Liver (tissue), 9 donors: Measurements from ENCODE around the gene ARVCF. TPM values are rescaled to one million over a fixed set of nuclear protein-coding genes. Genes with fewer than 3 reads are reported as not detected.

Experiments used
- DNase-seq: peaks from one replicate; pipeline ENCODE4 v3.0.0-alpha.2; 2017; ENCODE audit warnings: low spot score
- H3K27ac ChIP-seq, 2 donors: one replicate each; pipeline ENCODE4 v1.7.0; 2013; ENCODE audit warnings: inconsistent platforms in 2 of 2, low read length in 2 of 2, control low read depth in 1 of 2, low read depth in 1 of 2, mild to moderate bottlenecking in 1 of 2
- H3K27me3 ChIP-seq, 4 donors: one replicate each; pipeline versions ENCODE4 v1.6.1 to v1.7.0; 2013; ENCODE audit warnings: low read length in 3 of 4, inconsistent platforms in 1 of 4, mild to moderate bottlenecking in 1 of 4, moderate library complexity in 1 of 4; ENCODE audit not compliant: control insufficient read depth in 4 of 4, insufficient read depth in 4 of 4
- H3K36me3 ChIP-seq, 4 donors: one replicate each; pipeline versions ENCODE4 v1.6.1 to v1.7.0; 2013; ENCODE audit warnings: low read length in 3 of 4, mild to moderate bottlenecking in 3 of 4, low read depth in 1 of 4, moderate library complexity in 1 of 4; ENCODE audit not compliant: control insufficient read depth in 4 of 4, insufficient read depth in 3 of 4
- H3K4me1 ChIP-seq, 4 donors: one replicate each; pipeline versions ENCODE4 v1.6.1 to v1.7.0; 2013; ENCODE audit warnings: low read length in 3 of 4, mild to moderate bottlenecking in 3 of 4, moderate library complexity in 1 of 4; ENCODE audit not compliant: control insufficient read depth in 4 of 4, insufficient read depth in 4 of 4
- H3K4me3 ChIP-seq, 3 donors: one replicate each; pipeline versions ENCODE4 v1.6.1 to v1.7.0; 2013; ENCODE audit warnings: low read length in 3 of 3, control low read depth in 1 of 3, low read depth in 1 of 3, mild to moderate bottlenecking in 1 of 3
- H3K9ac ChIP-seq, 2 donors: one replicate each; pipeline ENCODE4 v1.7.0; 2013; ENCODE audit warnings: low read length in 2 of 2, mild to moderate bottlenecking in 2 of 2, moderate library complexity in 2 of 2, control low read depth in 1 of 2, low read depth in 1 of 2
- H3K9me3 ChIP-seq, 4 donors: one replicate each; pipeline versions ENCODE4 v1.6.1 to v1.7.0; 2013; ENCODE audit warnings: low read length in 3 of 4; ENCODE audit not compliant: control insufficient read depth in 4 of 4
- EGR1 ChIP-seq, 2 donors: IDR thresholded peaks; 2 replicates each; pipeline ENCODE4 v1.6.1; 2016 to 2018; ENCODE audit warnings: antibody characterized with exemption in 2 of 2, low read depth in 2 of 2
- FOXA1 ChIP-seq: IDR thresholded peaks from 2 replicates; pipeline ENCODE4 v1.6.1; 2016; ENCODE audit warnings: antibody characterized with exemption
- GABPA ChIP-seq, 2 donors: IDR thresholded peaks in 1 of 2; conservative IDR thresholded peaks in 1 of 2; 2 replicates each; pipeline ENCODE4 v1.6.1; 2016; ENCODE audit warnings: antibody characterized with exemption in 2 of 2, mild to moderate bottlenecking in 1 of 2, moderate library complexity in 1 of 2
- HNF4G ChIP-seq: IDR thresholded peaks from 2 replicates; pipeline ENCODE4 v1.6.1; 2016; ENCODE audit warnings: antibody characterized with exemption
- JUND ChIP-seq, 2 donors: IDR thresholded peaks; 2 replicates each; pipeline ENCODE4 v1.6.1; 2016; ENCODE audit warnings: antibody characterized with exemption in 2 of 2
- NR2F2 ChIP-seq: IDR thresholded peaks from 2 replicates; pipeline ENCODE4 v1.6.1; 2016; ENCODE audit warnings: antibody characterized with exemption
- RAD21 ChIP-seq, 2 donors: IDR thresholded peaks; 2 replicates each; pipeline ENCODE4 v1.6.1; 2016; ENCODE audit warnings: antibody characterized with exemption in 2 of 2, mild to moderate bottlenecking in 2 of 2
- REST ChIP-seq: IDR thresholded peaks from 2 replicates; pipeline ENCODE4 v1.6.1; 2016; ENCODE audit warnings: antibody characterized with exemption, mild to moderate bottlenecking
- RXRA ChIP-seq, 2 donors: IDR thresholded peaks; 2 replicates each; pipeline ENCODE4 v1.6.1; 2017 to 2018; ENCODE audit warnings: antibody characterized with exemption in 2 of 2, mild to moderate bottlenecking in 1 of 2
- SP1 ChIP-seq: IDR thresholded peaks from 2 replicates; pipeline ENCODE4 v1.6.1; 2018; ENCODE audit warnings: antibody characterized with exemption, mild to moderate bottlenecking
- TAF1 ChIP-seq: conservative IDR thresholded peaks from 2 replicates; pipeline ENCODE4 v1.6.1; 2016; ENCODE audit warnings: antibody characterized with exemption, mild to moderate bottlenecking
- YY1 ChIP-seq: IDR thresholded peaks from 2 replicates; pipeline ENCODE4 v1.6.1; 2016; ENCODE audit warnings: antibody characterized with exemption, mild to moderate bottlenecking
- WGBS: extraction: QIAGEN DNeasy Blood & Tissue Kit; methylation state at CpG from one replicate; pipeline ENCODE4 v1.1.7; 2013; 5-methylcytosine and 5-hydroxymethylcytosine counted together
- polyA plus RNA-seq, 2 donors: library from polyadenylated mRNA; stranded (reverse) in 1 of 2; unstranded in 1 of 2; fragments of 200-250 nt in 1 of 2; fragments of >200 nt in 1 of 2; fragmentation: Nextera tagmentation in 1 of 2; extraction: Ambion mirVana in 1 of 2; gene quantifications; one replicate each; pipeline versions ENCODE4 v1.2.1 to v1.2.3, GENCODE V29; 2013 to 2015
- total RNA-seq, 2 donors: library from RNA; depleted of rRNA; stranded (reverse); fragments of >200 nt; gene quantifications; one replicate each; pipeline ENCODE4 v1.2.3, GENCODE V29; 2014
- TF ChIP-seq, protein P1 (sequence below): IDR thresholded peaks from 2 replicates; pipeline ENCODE4 v1.6.1; 2016; ENCODE audit warnings: antibody characterized with exemption
- TF ChIP-seq, protein P2 (sequence below): fragments of 150-350 bp; IDR thresholded peaks from 2 replicates; pipeline ENCODE4 v1.5.1; 2017; ENCODE audit warnings: improper control_type of control experiment, low read depth, low read length; ENCODE audit not compliant: missing input control
- TF ChIP-seq, protein P3 (sequence below): IDR thresholded peaks from 2 replicates; pipeline ENCODE4 v1.6.1; 2016; ENCODE audit warnings: antibody characterized with exemption
- donor health status: healthy.
- donor health status: healthy.
- donor health status: healthy.
- donor health status: healthy.
- donor health status: healthy.

ARVCF gene
- total and polyA plus RNA-seq, 4 donors: 3.8 to 48.8 (median 26.1) TPM

DNA sequence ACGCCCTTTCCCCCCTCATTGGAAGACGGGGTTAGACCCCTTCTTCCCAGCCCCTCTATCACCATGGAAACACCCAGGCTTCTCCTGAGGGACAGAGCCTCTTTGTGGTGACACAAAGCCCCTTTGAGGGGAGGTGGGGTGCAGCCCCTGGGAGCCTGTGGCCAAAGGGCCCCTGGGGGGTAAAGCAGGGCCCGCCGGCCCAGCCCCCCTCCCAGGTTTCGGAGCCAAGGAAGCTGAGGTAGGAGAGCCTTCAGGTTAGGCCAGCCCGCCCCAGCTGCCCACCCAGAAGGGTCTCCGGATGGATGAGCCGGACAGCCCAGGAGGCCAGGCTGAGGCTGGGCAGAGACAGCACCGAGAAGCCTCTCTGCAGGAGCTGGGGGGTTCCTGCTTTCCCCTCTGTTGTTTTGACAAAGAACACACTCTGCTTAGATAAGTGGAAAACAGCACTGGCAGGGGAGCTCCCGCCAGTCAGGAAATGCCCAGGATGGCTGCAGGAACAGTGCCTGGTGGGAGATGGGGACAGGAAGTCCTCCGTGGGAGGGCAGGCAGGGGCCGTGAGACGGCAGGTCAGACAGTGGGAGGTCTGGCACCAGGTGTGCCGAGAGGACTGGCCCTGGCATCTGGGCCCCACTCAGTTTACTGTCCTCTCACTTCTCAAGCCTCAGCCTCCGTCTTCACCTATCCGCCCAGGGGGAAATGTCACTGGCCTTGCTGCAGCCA is 18.2 kb downstream of the ARVCF start:
- Histone ChIP-seq H3K27ac (peak overlapping the region in 1 of 2 donors; percentile 65), H3K4me1 (peaks cover 10 to 47% (median 35%) of the 10 kb centered on the region in 4 donors), H3K27me3 (no peaks in the 10 kb centered on the region), H3K9me3 (no peaks in the 10 kb centered on the region), H3K4me3 (no peak overlapping the region), H3K36me3 (no peaks in the 10 kb centered on the region), H3K9ac (no peak overlapping the region)
- TF ChIP-seq RAD21 (IDR thresholded peaks at IDR 0.05): no peak
- TF ChIP-seq JUND (IDR thresholded peaks at IDR 0.05): no peak
- no peak for TF ChIP-seq GABPA (IDR thresholded peaks at IDR 0.05 in 1 of 2, conservative IDR thresholded peaks at IDR 0.05 in 1 of 2)
- TF ChIP-seq RXRA (IDR thresholded peaks at IDR 0.05): no peak
- no peak for TF ChIP-seq EGR1 (IDR thresholded peaks at IDR 0.05; ENCODE audit: low read depth in 2 of 2)
- TF ChIP-seq, protein P1, sequence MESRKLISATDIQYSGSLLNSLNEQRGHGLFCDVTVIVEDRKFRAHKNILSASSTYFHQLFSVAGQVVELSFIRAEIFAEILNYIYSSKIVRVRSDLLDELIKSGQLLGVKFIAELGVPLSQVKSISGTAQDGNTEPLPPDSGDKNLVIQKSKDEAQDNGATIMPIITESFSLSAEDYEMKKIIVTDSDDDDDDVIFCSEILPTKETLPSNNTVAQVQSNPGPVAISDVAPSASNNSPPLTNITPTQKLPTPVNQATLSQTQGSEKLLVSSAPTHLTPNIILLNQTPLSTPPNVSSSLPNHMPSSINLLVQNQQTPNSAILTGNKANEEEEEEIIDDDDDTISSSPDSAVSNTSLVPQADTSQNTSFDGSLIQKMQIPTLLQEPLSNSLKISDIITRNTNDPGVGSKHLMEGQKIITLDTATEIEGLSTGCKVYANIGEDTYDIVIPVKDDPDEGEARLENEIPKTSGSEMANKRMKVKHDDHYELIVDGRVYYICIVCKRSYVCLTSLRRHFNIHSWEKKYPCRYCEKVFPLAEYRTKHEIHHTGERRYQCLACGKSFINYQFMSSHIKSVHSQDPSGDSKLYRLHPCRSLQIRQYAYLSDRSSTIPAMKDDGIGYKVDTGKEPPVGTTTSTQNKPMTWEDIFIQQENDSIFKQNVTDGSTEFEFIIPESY: no peak
- TF ChIP-seq SP1: no peak
- TF ChIP-seq NR2F2: no peak
- TF ChIP-seq REST: no peak
- TF ChIP-seq HNF4G: no peak
- no peak for TF ChIP-seq TAF1
- no peak for TF ChIP-seq FOXA1
- no peak for TF ChIP-seq YY1
- TF ChIP-seq, protein P2, sequence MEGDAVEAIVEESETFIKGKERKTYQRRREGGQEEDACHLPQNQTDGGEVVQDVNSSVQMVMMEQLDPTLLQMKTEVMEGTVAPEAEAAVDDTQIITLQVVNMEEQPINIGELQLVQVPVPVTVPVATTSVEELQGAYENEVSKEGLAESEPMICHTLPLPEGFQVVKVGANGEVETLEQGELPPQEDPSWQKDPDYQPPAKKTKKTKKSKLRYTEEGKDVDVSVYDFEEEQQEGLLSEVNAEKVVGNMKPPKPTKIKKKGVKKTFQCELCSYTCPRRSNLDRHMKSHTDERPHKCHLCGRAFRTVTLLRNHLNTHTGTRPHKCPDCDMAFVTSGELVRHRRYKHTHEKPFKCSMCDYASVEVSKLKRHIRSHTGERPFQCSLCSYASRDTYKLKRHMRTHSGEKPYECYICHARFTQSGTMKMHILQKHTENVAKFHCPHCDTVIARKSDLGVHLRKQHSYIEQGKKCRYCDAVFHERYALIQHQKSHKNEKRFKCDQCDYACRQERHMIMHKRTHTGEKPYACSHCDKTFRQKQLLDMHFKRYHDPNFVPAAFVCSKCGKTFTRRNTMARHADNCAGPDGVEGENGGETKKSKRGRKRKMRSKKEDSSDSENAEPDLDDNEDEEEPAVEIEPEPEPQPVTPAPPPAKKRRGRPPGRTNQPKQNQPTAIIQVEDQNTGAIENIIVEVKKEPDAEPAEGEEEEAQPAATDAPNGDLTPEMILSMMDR: no peak
- TF ChIP-seq, protein P3, sequence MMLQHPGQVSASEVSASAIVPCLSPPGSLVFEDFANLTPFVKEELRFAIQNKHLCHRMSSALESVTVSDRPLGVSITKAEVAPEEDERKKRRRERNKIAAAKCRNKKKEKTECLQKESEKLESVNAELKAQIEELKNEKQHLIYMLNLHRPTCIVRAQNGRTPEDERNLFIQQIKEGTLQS: no peak
- 73% methylated on average over 16 of the region's 16 CpGs for WGBS
- no peak for DNase-seq
